OCI-LY1 (cell line): Measurements from ENCODE around the gene WDR62.

ENCODE experiments used
- H2AFZ ChIP-seq: fragments of 200-600 bp; sonication (generic), shearing (Covaris generic); 2 replicates; pipeline ENCODE4 v1.6.0; 2014; ENCODE audit warnings: antibody characterized with exemption, mild to moderate bottlenecking, low read length
- H3F3A ChIP-seq: fragments of 200-600 bp; sonication (generic), shearing (Covaris generic); 2 replicates; pipeline ENCODE4 v1.6.0; 2014; ENCODE audit warnings: mild to moderate bottlenecking, antibody characterized with exemption, low read length, moderate library complexity; ENCODE audit not compliant: insufficient read depth
- H3K27ac ChIP-seq: fragments of 200-600 bp; sonication (generic); 2 replicates; pipeline ENCODE4 v1.5.1; 2014; ENCODE audit warnings: low read length, mixed run types, mild to moderate bottlenecking, low read depth; ENCODE audit not compliant: poor library complexity, severe bottlenecking
- H3K27me3 ChIP-seq: fragments of 200-600 bp; sonication (generic); 2 replicates; pipeline ENCODE4 v1.6.0; 2014; ENCODE audit warnings: antibody characterized with exemption, mild to moderate bottlenecking, low read length, moderate library complexity; ENCODE audit not compliant: insufficient read depth
- H3K36me3 ChIP-seq: fragments of 200-600 bp; sonication (generic); 2 replicates; pipeline ENCODE4 v1.6.1; 2014; ENCODE audit warnings: mild to moderate bottlenecking, antibody characterized with exemption, low read length, moderate library complexity, mixed read lengths; ENCODE audit not compliant: insufficient read depth
- H3K4me1 ChIP-seq: fragments of 200-600 bp; sonication (generic); 2 replicates; pipeline ENCODE4 v1.5.1; 2014; ENCODE audit warnings: mild to moderate bottlenecking, low read length, moderate library complexity; ENCODE audit not compliant: insufficient read depth, severe bottlenecking
- H3K4me2 ChIP-seq: fragments of 200-600 bp; sonication (generic), shearing (Covaris generic); 2 replicates; pipeline ENCODE4 v1.6.1; 2014; ENCODE audit warnings: low read length
- H3K4me3 ChIP-seq: fragments of 200-600 bp; sonication (generic); 2 replicates; pipeline ENCODE4 v1.5.1; 2014; ENCODE audit warnings: low read length, low read depth, mild to moderate bottlenecking, mixed read lengths; ENCODE audit not compliant: poor library complexity, severe bottlenecking
- H3K79me2 ChIP-seq: fragments of 200-600 bp; shearing (Covaris generic); 2 replicates; pipeline ENCODE4 v1.6.1; 2016; ENCODE audit warnings: mixed run types, low read length, mixed read lengths; ENCODE audit not compliant: insufficient read depth
- H3K9ac ChIP-seq: fragments of 200-600 bp; sonication (generic), shearing (Covaris generic); 2 replicates; pipeline ENCODE4 v1.6.1; 2014; ENCODE audit warnings: mild to moderate bottlenecking, low read length, mixed read lengths
- H3K9me2 ChIP-seq: fragments of 200-600 bp; sonication (generic), shearing (Covaris generic); 2 replicates; pipeline ENCODE4 v1.6.1; 2014; ENCODE audit warnings: low read depth, mild to moderate bottlenecking, low read length, mixed read lengths
- H3K9me3 ChIP-seq: fragments of 200-600 bp; shearing (Covaris generic); 2 replicates; pipeline ENCODE4 v1.6.1; 2014; ENCODE audit warnings: low read length, mixed read lengths
- H4K20me1 ChIP-seq: fragments of 200-600 bp; sonication (generic), shearing (Covaris generic); 2 replicates; pipeline ENCODE4 v1.6.0; 2016; ENCODE audit warnings: mild to moderate bottlenecking, low read length; ENCODE audit not compliant: insufficient read depth
- EZH2 ChIP-seq: fragments of 200-600 bp; sonication (generic), shearing (Covaris generic); IDR thresholded peaks from 2 replicates; pipeline ENCODE4 v1.8.0; 2017; ENCODE audit warnings: borderline replicate concordance, mixed run types, mild to moderate bottlenecking, antibody characterized with exemption, low read length, moderate library complexity, mixed read lengths
- TF ChIP-seq, protein P1 (sequence below): fragments of 200-600 bp; sonication (generic), shearing (Covaris generic); IDR thresholded peaks from 2 replicates; pipeline ENCODE4 v1.5.1; 2017; ENCODE audit warnings: mild to moderate bottlenecking, antibody characterized with exemption, low read length, moderate library complexity, mixed read lengths

The WDR62 gene

DNA sequence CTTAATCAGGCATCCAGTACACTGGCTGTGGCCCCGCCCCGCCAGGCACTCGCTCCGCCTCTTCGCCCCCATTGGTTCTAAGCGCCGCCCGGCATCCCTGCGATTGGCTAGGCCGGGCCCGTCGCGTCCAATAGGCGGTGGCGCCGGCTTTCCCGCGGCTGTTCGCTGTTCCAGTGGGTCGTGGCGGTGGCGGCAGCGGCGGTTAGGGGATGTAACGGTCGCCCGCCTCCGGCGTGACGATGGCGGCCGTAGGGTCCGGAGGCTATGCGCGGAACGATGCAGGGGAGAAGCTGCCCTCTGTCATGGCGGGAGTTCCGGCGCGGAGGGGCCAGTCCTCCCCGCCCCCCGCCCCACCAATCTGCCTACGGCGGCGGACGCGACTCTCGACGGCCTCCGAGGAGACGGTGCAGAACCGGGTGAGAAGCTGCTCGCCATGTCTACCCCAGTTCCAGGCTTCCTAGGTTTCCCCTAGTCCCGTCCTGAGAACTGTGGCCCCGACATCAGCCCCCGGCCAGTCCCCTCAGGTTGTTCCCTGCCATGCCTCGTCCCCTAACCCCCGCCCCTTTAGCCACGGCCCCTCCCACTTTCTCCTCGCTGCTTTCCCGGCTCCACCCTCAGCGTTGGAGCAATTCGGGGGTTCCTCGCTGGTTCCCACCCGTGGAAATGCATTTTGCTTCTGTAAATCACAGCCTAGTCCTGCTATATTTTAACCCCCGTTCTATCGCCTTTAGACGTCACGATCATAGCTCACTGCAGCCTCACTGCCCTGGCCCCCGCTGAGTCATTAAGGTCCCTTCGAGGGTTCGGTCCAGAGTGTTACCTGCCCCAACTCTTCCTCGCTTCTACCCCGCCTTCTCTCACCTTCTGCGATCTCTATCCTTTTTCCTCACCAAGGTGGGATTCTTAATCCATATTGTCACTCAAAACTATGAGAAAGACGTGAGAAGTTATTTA, at the start of gene WDR62:
Gene WDR62, plus strand, starts transcription at position 165 of the 954 bp plus-strand sequence. Its CDS starts 75 bp downstream, at position 240.
- Histone ChIP-seq H3K27me3 (no peaks in the 10 kb centered on the region), H3K36me3 (peaks cover 34% of the 10 kb centered on the region), H3K4me2 (peak within 1 kb of the TSS; percentile 100), H3K79me2 (peaks cover 28% of the 10 kb centered on the region), H2AFZ (peak within 1 kb of the TSS; percentile 60; the same call in 1 of the 2 replicates), H4K20me1 (no peaks in the 10 kb centered on the region), H3K9me2 (no peaks in the 10 kb centered on the region), H3K9me3 (no peaks in the 10 kb centered on the region), H3K27ac (peak within 1 kb of the TSS; percentile 94), H3K4me3 (peak within 1 kb of the TSS; percentile 98), H3K9ac (peak within 1 kb of the TSS; percentile 91), H3F3A (peaks cover 4% of the 10 kb centered on the region; the same call in 1 of the 2 replicates), H3K4me1 (peaks cover 35% of the 10 kb centered on the region)
- TF ChIP-seq EZH2 = no peak
- TF ChIP-seq, protein P1, sequence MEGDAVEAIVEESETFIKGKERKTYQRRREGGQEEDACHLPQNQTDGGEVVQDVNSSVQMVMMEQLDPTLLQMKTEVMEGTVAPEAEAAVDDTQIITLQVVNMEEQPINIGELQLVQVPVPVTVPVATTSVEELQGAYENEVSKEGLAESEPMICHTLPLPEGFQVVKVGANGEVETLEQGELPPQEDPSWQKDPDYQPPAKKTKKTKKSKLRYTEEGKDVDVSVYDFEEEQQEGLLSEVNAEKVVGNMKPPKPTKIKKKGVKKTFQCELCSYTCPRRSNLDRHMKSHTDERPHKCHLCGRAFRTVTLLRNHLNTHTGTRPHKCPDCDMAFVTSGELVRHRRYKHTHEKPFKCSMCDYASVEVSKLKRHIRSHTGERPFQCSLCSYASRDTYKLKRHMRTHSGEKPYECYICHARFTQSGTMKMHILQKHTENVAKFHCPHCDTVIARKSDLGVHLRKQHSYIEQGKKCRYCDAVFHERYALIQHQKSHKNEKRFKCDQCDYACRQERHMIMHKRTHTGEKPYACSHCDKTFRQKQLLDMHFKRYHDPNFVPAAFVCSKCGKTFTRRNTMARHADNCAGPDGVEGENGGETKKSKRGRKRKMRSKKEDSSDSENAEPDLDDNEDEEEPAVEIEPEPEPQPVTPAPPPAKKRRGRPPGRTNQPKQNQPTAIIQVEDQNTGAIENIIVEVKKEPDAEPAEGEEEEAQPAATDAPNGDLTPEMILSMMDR = no peak

DNA sequence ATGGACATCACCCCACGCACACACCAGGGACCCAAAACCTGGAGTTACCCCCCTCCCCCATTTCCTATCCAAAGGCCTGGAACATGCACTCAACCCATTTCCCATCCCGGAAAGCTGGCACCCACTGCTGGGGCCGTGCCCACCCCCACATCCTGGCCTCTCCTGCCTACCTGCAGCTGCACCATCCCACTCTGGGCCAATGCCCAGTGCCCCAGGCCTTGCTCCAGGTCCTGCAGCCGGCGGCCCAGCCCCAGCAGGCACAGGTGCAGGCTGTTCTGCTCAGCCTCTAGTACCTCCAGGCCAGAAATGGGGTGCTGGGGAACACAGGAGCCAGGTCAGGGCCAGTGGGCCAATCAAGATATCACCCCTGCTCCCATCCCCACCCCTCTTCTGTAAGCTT, 47.7 kb upstream of the WDR62 start:
- Histone ChIP-seq H3K9ac (no peak overlapping the region), H3K4me2 (no peak overlapping the region), H3K27ac (no peak overlapping the region), H3F3A (no peaks in the 10 kb centered on the region), H3K9me3 (no peaks in the 10 kb centered on the region), H3K4me1 (peaks cover 12% of the 10 kb centered on the region), H3K4me3 (no peak overlapping the region), H3K9me2 (no peaks in the 10 kb centered on the region), H2AFZ (no peak overlapping the region), H4K20me1 (no peaks in the 10 kb centered on the region), H3K27me3 (peaks cover 5% of the 10 kb centered on the region; the same call in 1 of the 2 replicates), H3K79me2 (no peaks in the 10 kb centered on the region), H3K36me3 (peaks cover under 1% of the 10 kb centered on the region; the same call in 1 of the 2 replicates)
- TF ChIP-seq, protein P1 = no peak
- no peak for TF ChIP-seq EZH2

DNA sequence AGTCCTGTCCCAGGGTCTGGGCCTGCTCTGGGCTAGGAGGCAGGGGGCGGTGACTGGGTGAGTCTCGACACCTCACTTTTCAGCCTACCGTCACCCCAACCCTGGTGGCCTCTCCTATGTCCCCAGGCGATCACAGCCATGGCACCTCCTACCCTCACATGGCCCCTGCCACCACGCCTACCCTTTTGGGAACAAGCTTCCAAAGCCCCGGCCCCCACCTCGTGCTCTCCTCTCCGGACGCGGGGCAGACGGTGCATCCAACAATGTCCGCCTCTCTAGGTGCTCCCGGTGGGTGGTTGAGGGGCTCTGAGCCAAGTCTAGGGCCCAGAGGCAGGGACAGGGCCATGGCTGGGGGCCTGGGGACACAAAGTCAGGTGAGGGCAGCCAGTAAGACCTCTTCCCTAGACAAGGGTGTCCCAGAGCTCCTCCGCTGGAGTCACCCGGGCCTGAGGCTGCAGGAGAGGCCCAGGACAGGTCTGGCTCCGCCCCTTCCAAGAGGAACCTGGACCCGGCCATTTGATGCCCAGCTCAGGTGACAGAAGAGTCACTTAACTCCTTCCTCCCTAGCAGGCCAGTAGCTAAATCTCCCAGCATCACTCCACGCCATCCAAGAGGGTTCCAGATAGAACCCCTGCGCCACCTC, 46.2 kb upstream of the WDR62 start, which contains the start of gene SYNE4:
Gene SYNE4, minus strand, starts transcription at position 478 of the 643 bp plus-strand sequence. Its CDS starts 132 bp downstream, at position 346.
- no peak within 1 kb of the TSS for H2AFZ ChIP-seq
- peak within 1 kb of the TSS; percentile 44 for H3K4me3 ChIP-seq
- no peaks in the 10 kb centered on the region; the same call in 1 of the 2 replicates for H3K36me3 ChIP-seq
- no peaks in the 10 kb centered on the region for H3K79me2 ChIP-seq
- no peak within 1 kb of the TSS for H3K27ac ChIP-seq
- H3K4me1 ChIP-seq = peaks cover 18% of the 10 kb centered on the region
- H3F3A ChIP-seq = no peaks in the 10 kb centered on the region
- H3K9me2 ChIP-seq = no peaks in the 10 kb centered on the region
- peak within 1 kb of the TSS; percentile 50 for H3K4me2 ChIP-seq
- no peaks in the 10 kb centered on the region for H3K9me3 ChIP-seq
- no peak for TF ChIP-seq EZH2
- TF ChIP-seq, protein P1 = no peak
- peaks cover 5% of the 10 kb centered on the region; the same call in 1 of the 2 replicates for H3K27me3 ChIP-seq
- peak within 1 kb of the TSS; percentile 44; the same call in 1 of the 2 replicates for H3K9ac ChIP-seq
- H4K20me1 ChIP-seq = no peaks in the 10 kb centered on the region
